ENCODE measurements around the gene DGKG. TPM values are rescaled to one million over a fixed set of nuclear protein-coding genes. Genes with fewer than 3 reads are reported as not detected.

DGKG gene
- total RNA-seq, 4 donors from 2014 or later = 0.79 to 4.0 (median 1.6) TPM

GRCh38 chr3:186277268-186277909 lies 84.6 kb downstream of the DGKG start:
- TF ChIP-seq CTCF (IDR thresholded peaks at IDR 0.05) = peak; percentile 45 to 64
- TF ChIP-seq POLR2A (IDR thresholded peaks at IDR 0.05) = no peak
- H3K27ac ChIP-seq = no peak overlapping the region
- H3K36me3 ChIP-seq = no peaks in the 10 kb centered on the region
- WGBS = 43% methylated on average over 10 of the region's 10 CpGs
- H3K27me3 ChIP-seq = no peaks in the 10 kb centered on the region
- H3K4me3 ChIP-seq = no peak overlapping the region
- no peaks in the 10 kb centered on the region for H3K9me3 ChIP-seq
- no peaks in the 10 kb centered on the region for H3K4me1 ChIP-seq
- no peak for DNase-seq (ENCODE audit: low spot score in 2 of 2)

- Histone ChIP-seq H3K36me3 (no peaks in the 10 kb centered on the region), H3K4me1 (no peaks in the 10 kb centered on the region), H3K27me3 (peaks cover 3% of the 10 kb centered on the region), H3K27ac (no peak overlapping the region), H3K4me3 (no peak overlapping the region), H3K9me3 (no peaks in the 10 kb centered on the region)
- 91% methylated on average over 5 of the region's 5 CpGs for WGBS
- no peak for DNase-seq (ENCODE audit: low spot score in 2 of 2)
- TF ChIP-seq CTCF (IDR thresholded peaks at IDR 0.05) (no peak), EP300 (IDR thresholded peaks at IDR 0.05) (no peak), POLR2AphosphoS5 (IDR thresholded peaks at IDR 0.05) (no peak), POLR2A (IDR thresholded peaks at IDR 0.05) (no peak)
These were observed 86.6 kb downstream of the DGKG start for GRCh38 chr3:186275436-186275835.

DNA sequence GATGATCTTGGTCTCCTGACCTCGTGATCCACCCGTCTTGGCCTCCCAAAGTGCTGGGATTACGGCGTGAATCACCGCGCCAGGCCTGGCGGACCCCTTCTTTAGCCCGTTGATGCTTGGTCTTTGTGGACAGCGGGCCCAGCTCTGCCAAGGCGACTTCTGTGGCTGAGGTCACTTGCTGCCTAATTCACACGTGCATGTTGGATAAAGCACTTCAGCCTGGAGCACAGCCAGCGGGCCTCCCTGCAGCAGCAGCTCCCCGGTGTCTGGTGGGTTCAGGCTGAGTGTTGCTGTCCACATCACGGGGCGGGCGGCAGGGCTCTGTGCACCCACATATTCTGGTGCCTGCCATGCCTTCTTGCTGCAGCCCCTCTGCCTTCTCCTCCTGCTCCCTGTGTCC lies 88.4 kb downstream of the DGKG start:
- Histone ChIP-seq H3K27me3 (peaks cover 3% of the 10 kb centered on the region), H3K36me3 (no peaks in the 10 kb centered on the region), H3K4me3 (no peak overlapping the region), H3K9me3 (no peaks in the 10 kb centered on the region), H3K4me1 (no peaks in the 10 kb centered on the region), H3K27ac (no peak overlapping the region)
- DNase-seq (ENCODE audit: low spot score in 2 of 2) = no peak
- TF ChIP-seq POLR2A (IDR thresholded peaks at IDR 0.05) = no peak
- no peak for TF ChIP-seq CTCF (IDR thresholded peaks at IDR 0.05)
- no peak for TF ChIP-seq EP300 (IDR thresholded peaks at IDR 0.05)
- TF ChIP-seq POLR2AphosphoS5 (IDR thresholded peaks at IDR 0.05) = no peak
- WGBS = 92% methylated on average over 16 of the region's 16 CpGs

DNA sequence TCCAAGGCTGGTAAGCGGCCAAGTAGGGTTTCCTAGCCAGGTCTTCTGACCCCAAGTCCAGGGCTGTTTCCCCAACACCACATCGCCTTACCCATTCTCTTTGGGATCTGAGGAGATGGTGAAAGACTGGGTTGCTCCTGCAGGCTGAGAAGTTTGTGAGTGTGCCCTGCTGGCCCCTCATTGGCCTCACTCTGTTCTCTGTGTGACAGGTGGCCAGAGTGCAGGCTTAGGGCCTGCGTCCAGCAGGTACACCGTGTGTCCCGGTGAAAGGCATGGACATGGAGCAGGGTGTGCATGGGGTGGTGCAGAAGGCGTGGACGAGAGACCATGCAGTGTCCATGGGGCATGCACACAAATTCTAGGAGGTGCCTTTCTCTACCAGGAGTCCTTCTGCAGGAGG lies 91.3 kb downstream of the DGKG start:
- WGBS = 91% methylated on average over 7 of the region's 7 CpGs
- TF ChIP-seq EP300 (IDR thresholded peaks at IDR 0.05) = no peak
- no peak for TF ChIP-seq POLR2AphosphoS5 (IDR thresholded peaks at IDR 0.05)
- no peak for TF ChIP-seq CTCF (IDR thresholded peaks at IDR 0.05)
- no peak for TF ChIP-seq POLR2A (IDR thresholded peaks at IDR 0.05)
- Histone ChIP-seq H3K27me3 (peaks cover 3% of the 10 kb centered on the region), H3K4me3 (no peak overlapping the region), H3K27ac (no peak overlapping the region), H3K4me1 (no peaks in the 10 kb centered on the region), H3K36me3 (no peaks in the 10 kb centered on the region), H3K9me3 (no peaks in the 10 kb centered on the region)
- no peak for DNase-seq (ENCODE audit: low spot score in 2 of 2)

DNA sequence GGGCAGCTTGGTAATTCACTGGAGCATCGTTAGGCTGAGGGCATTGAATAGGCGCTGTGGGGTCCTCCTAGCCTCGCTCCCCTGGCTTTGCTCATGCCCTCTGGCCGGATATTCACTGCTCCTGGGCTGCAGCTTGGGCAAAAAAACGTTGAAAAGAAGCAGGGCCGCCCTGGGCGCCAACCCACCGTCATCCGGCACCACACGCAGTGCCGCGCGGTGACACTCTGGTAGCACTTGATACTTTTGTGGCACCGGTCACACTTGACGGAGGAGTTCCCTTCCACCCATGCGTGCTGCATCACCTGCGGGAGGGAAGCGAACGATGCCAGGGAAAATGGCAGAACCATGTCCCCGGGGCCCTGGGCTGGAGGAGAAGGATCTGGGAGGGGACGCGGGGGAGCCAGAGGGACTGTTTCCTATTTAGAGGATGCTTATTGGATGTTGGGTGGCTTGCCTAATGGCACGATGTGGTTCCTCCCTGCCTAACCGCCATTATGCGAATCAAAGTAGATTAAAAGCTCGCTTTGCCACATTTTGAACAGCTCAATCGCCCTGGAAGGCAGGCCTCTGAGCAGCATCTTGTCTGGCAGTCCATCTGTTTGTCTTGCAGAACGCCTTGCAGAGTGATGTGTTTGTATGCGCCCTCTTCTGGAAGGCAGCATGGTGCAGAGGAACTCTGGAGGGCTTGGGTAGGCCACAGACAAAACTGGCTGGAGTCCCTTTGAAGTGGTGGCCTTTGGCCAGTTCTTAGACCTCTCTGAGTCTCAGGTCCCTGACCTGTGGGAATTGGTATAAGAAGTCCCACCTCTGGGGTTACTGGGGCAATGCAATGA lies 93.2 kb downstream of the DGKG start:
- no peak for DNase-seq (ENCODE audit: low spot score in 2 of 2)
- Histone ChIP-seq H3K4me3 (no peak overlapping the region), H3K27me3 (peaks cover 3% of the 10 kb centered on the region), H3K27ac (no peak overlapping the region), H3K9me3 (no peaks in the 10 kb centered on the region), H3K36me3 (no peaks in the 10 kb centered on the region), H3K4me1 (no peaks in the 10 kb centered on the region)
- 89% methylated on average over 27 of the region's 29 CpGs for whole genome bisulfite sequencing
- no peak for TF ChIP-seq POLR2A (IDR thresholded peaks at IDR 0.05)
- no peak for TF ChIP-seq EP300 (IDR thresholded peaks at IDR 0.05)
- TF ChIP-seq CTCF (IDR thresholded peaks at IDR 0.05) = no peak
- TF ChIP-seq POLR2AphosphoS5 (IDR thresholded peaks at IDR 0.05) = no peak

Measured in suprapubic skin (tissue), 4 donors.